Thymus (tissue), 11 donors: ENCODE data around the gene SGO2. TPM values are rescaled to one million over a fixed set of nuclear protein-coding genes. Genes with fewer than 3 reads are reported as not detected.

Experiments used
- DNase-seq, 9 donors: peaks; one replicate each; pipeline ENCODE4 v3.0.0-alpha.2; 2013; ENCODE audit warnings: low spot score in 9 of 9, low read depth in 6 of 9, missing footprints in 1 of 9
- H3K27ac ChIP-seq, 2 donors: one replicate each; pipeline ENCODE4 v1.5.1; 2013; ENCODE audit warnings: control low read depth in 1 of 2, low read depth in 1 of 2, low read length in 1 of 2, mild to moderate bottlenecking in 1 of 2, moderate library complexity in 1 of 2
- H3K27me3 ChIP-seq, 2 donors: one replicate each; pipeline ENCODE4 v1.5.1; 2013; ENCODE audit warnings: low read length in 1 of 2; ENCODE audit not compliant: control insufficient read depth in 2 of 2, insufficient read depth in 1 of 2
- H3K36me3 ChIP-seq, 2 donors: one replicate each; pipeline ENCODE4 v1.5.1; 2013; ENCODE audit warnings: low read length in 1 of 2, mild to moderate bottlenecking in 1 of 2, moderate library complexity in 1 of 2; ENCODE audit not compliant: control insufficient read depth in 2 of 2, insufficient read depth in 2 of 2
- H3K4me1 ChIP-seq, 2 donors: one replicate each; pipeline ENCODE4 v1.5.1; 2013; ENCODE audit warnings: low read length in 2 of 2; ENCODE audit not compliant: control insufficient read depth in 2 of 2, insufficient read depth in 2 of 2
- H3K4me3 ChIP-seq, 2 donors: one replicate each; pipeline ENCODE4 v1.5.1; 2013; ENCODE audit warnings: low read length in 2 of 2, control low read depth in 1 of 2, mild to moderate bottlenecking in 1 of 2
- H3K9me3 ChIP-seq, 2 donors: one replicate each; pipeline ENCODE4 v1.5.1; 2013; ENCODE audit warnings: low read length in 1 of 2, mild to moderate bottlenecking in 1 of 2; ENCODE audit not compliant: control insufficient read depth in 2 of 2, insufficient read depth in 1 of 2
- WGBS: extraction: QIAGEN DNeasy Blood & Tissue Kit; methylation state at CpG from one replicate; pipeline ENCODE4 v1.1.7; 2013; 5-methylcytosine and 5-hydroxymethylcytosine counted together
- polyA plus RNA-seq: library from polyadenylated mRNA; stranded (reverse); fragments of 200-250 nt; gene quantifications from one replicate; pipeline ENCODE4 v1.2.3, GENCODE V29; 2013
- total RNA-seq: library from RNA; stranded (reverse); fragments of 120-200 nt; gene quantifications from one replicate; pipeline ENCODE4 v1.2.4, GENCODE V29; 2013
- donor health status: healthy.

SGO2 gene
- total and polyA plus RNA-seq, 2 donors: 4.2 to 19.7 TPM

DNA sequence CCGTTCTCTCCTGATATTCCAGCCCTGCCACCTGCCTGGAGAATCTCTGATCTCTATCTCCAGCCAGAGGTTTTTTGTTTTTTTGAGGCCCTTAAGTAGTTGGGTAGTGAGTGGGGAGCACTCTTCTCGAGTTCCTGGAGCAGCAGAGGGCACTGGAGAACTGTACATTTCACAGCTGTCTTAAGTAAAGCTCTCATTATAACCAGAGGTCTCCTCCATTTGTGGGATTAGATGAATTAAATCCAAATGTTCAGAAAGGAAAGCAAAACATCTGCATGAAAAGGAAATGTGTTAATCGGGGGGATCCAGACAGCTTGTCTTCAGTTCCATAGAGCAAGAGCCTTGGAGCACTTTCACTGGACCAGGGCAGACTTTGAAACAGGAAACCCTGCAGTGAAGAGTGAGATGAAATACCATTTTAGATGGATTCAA, 92.6 kb downstream of the SGO2 start:
- H3K36me3 ChIP-seq: no peaks in the 10 kb centered on the region
- DNase-seq: peak in 8 of 9 donors; percentile 14 to 80 (median 52)
- no peak overlapping the region for H3K4me3 ChIP-seq
- peaks cover 7 to 27% of the 10 kb centered on the region in 2 donors for H3K4me1 ChIP-seq
- no peaks in the 10 kb centered on the region for H3K27me3 ChIP-seq
- WGBS: 4% methylated on average over 3 of the region's 3 CpGs
- H3K27ac ChIP-seq: peak overlapping the region in 1 of 2 donors; percentile 5
- no peaks in the 10 kb centered on the region for H3K9me3 ChIP-seq

GRCh38 chr2:200619279-200619678, 93.3 kb downstream of the SGO2 start:
- no peak for DNase-seq
- no peaks in the 10 kb centered on the region for H3K9me3 ChIP-seq
- H3K27ac ChIP-seq: no peak overlapping the region
- no peak overlapping the region for H3K4me3 ChIP-seq
- H3K36me3 ChIP-seq: no peaks in the 10 kb centered on the region
- peaks cover 7 to 27% of the 10 kb centered on the region in 2 donors for H3K4me1 ChIP-seq
- 95% methylated on average over 2 of the region's 2 CpGs for WGBS
- no peaks in the 10 kb centered on the region for H3K27me3 ChIP-seq

DNA sequence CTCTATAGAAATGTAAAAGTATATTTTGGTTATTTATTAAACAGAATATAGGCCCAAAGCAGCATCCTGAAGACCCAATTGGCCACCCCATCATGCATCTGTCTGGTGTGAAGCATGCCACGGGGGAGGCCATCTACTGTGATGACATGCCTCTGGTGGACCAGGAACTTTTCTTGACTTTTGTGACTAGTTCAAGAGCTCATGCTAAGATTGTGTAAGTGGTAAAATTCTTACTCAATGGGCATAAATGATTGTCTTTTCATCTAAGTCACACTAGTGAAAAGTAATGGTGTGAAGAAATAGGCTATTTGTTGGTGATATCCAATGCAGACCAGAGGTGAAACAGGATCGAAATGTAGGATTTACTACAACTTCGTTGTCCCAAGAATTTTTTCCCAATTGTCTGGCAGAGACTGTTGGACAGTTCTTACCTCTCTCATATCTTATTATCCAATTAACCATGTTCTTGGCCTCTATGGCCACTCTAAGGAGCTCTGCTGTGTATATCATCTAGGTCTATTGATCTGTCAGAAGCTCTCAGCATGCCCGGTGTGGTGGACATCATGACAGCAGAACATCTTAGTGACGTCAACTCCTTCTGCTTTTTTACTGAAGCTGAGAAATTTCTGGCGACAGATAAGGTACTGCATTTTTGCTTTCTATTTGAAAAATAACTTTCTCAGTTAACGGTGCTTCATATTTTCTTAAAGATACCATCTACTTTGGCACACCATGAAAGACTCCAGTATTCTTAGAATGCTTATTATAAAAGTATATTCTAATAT, 94.8 kb downstream of the SGO2 start:
- WGBS: 94% methylated on average over 7 of the region's 7 CpGs
- Histone ChIP-seq H3K4me3 (no peak overlapping the region), H3K4me1 (peaks cover 7 to 27% of the 10 kb centered on the region in 2 donors), H3K27me3 (no peaks in the 10 kb centered on the region), H3K9me3 (no peaks in the 10 kb centered on the region), H3K27ac (no peak overlapping the region), H3K36me3 (no peaks in the 10 kb centered on the region)
- DNase-seq: no peak

GRCh38 chr2:200622106-200622505, 96.1 kb downstream of the SGO2 start:
- Histone ChIP-seq H3K4me1 (peaks cover 7 to 27% of the 10 kb centered on the region in 2 donors), H3K27ac (no peak overlapping the region), H3K9me3 (no peaks in the 10 kb centered on the region), H3K36me3 (no peaks in the 10 kb centered on the region), H3K27me3 (no peaks in the 10 kb centered on the region), H3K4me3 (no peak overlapping the region)
- no peak for DNase-seq
- WGBS: 94% methylated on average over 1 of the region's 1 CpG

DNA sequence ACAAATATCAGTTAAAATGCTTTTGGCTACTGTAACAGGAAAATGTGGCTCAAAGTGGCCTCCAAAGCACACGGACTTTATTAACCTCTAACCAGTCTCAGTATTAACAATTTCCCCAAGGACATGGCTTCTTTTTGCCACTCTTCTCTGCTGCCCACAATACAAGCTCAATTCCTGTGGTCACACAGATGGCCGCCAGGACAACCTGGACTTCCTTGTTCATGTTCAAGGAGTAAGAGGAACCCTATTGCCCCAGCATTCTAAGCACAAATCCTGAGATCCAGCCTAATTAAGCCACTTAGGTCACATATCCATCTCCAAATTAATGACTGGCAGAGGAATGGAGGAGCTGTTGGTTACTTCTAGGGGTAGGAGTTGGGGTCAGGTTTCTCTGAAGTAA, 98.0 kb downstream of the SGO2 start:
- Histone ChIP-seq H3K4me3 (no peak overlapping the region), H3K27ac (no peak overlapping the region), H3K4me1 (peaks cover 4 to 10% of the 10 kb centered on the region in 2 donors), H3K36me3 (no peaks in the 10 kb centered on the region), H3K9me3 (no peaks in the 10 kb centered on the region), H3K27me3 (no peaks in the 10 kb centered on the region)
- no peak for DNase-seq
- 96% methylated on average over 2 of the region's 2 CpGs for WGBS

DNA sequence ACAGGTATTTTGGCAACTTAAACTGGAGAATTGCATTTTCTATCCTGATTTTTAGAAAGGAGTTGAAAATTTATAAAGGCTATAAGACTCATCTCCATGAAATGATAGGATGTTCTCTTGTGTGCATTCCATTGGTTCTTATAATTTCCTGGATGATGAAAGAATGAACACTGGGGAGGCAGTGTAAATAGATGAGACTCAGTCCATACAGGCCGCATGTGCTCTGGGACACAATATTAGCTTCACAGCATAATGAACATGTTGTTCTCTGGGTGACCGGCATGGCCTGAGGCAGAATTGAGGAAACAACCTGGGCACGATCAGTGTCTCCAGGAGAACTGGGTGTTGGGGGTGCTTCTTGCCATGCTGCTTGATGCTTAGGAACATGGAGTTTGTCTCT, 98.7 kb downstream of the SGO2 start:
- Histone ChIP-seq H3K4me1 (peaks cover 0 to 5% of the 10 kb centered on the region in 2 donors), H3K27me3 (no peaks in the 10 kb centered on the region), H3K27ac (no peak overlapping the region), H3K36me3 (no peaks in the 10 kb centered on the region), H3K9me3 (no peaks in the 10 kb centered on the region), H3K4me3 (no peak overlapping the region)
- 98% methylated on average over 3 of the region's 3 CpGs for WGBS
- no peak for DNase-seq

DNA sequence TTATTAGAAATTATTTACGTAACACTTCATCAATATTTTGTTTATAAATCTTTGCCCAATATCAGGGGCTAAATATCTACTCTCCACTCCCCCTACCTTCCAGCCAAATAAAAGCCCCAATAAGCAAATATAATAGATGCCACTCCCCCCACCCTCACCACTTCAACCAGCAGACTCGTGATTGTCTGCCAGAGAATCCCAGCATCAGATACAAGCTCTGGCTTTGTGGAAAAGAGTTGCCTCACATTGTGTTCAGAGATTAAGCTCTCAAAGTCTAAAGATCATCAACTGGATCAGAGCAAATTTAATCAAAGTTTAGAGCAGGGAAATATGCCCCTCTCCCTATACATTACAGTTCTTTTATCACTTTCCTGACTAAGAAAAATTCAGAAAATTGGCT, 99.3 kb downstream of the SGO2 start:
- 98% methylated on average over 2 of the region's 2 CpGs for WGBS
- no peaks in the 10 kb centered on the region for H3K27me3 ChIP-seq
- H3K27ac ChIP-seq: no peak overlapping the region
- no peak overlapping the region for H3K4me3 ChIP-seq
- no peaks in the 10 kb centered on the region for H3K36me3 ChIP-seq
- H3K4me1 ChIP-seq: peaks cover 0 to 5% of the 10 kb centered on the region in 2 donors
- no peak for DNase-seq
- no peaks in the 10 kb centered on the region for H3K9me3 ChIP-seq

DNA sequence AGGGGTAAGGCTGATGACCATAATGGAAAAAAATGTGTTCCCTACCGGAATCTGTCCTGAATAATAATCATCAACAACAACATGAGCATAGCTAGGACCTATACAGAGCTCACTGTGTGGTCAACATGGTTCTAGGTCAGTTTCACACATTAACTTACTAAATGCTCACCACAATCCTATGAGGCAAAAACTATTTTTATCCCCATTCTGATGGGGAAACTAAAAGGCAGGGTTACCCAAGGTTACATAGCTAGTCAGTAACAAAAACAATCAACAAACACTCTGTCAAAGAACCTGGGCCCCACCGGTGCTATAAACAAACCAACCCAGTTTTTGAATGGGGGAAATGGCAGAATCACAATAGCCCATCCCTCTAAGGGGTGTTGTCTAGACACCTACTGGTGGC, 100.0 kb downstream of the SGO2 start:
- H3K4me3 ChIP-seq: no peak overlapping the region
- no peak overlapping the region for H3K27ac ChIP-seq
- no peaks in the 10 kb centered on the region for H3K36me3 ChIP-seq
- peaks cover 0 to 5% of the 10 kb centered on the region in 2 donors for H3K4me1 ChIP-seq
- no peaks in the 10 kb centered on the region for H3K27me3 ChIP-seq
- H3K9me3 ChIP-seq: no peaks in the 10 kb centered on the region
- WGBS: 94% methylated on average over 2 of the region's 2 CpGs
- no peak for DNase-seq

GRCh38 chr2:200627110-200627770, 101.2 kb downstream of the SGO2 start:
- H3K27me3 ChIP-seq: no peaks in the 10 kb centered on the region
- no peak overlapping the region for H3K4me3 ChIP-seq
- peaks cover 0 to 5% of the 10 kb centered on the region in 2 donors for H3K4me1 ChIP-seq
- WGBS: 93% methylated on average over 4 of the region's 4 CpGs
- H3K36me3 ChIP-seq: no peaks in the 10 kb centered on the region
- no peak for DNase-seq
- no peak overlapping the region for H3K27ac ChIP-seq
- H3K9me3 ChIP-seq: no peaks in the 10 kb centered on the region
